CD14-positive monocyte (primary cell): Measurements from ENCODE around the gene ACVR1B. TPM values are rescaled to one million over a fixed set of nuclear protein-coding genes. Genes with fewer than 3 reads are reported as not detected.

Source experiments
- DNase-seq, 3 donors: peaks; one replicate each; pipeline ENCODE4 v3.0.0-alpha.2; 2011 to 2022
- H2AFZ ChIP-seq: 2 replicates; pipeline ENCODE4 v1.6.0; 2012; ENCODE audit warnings: mild to moderate bottlenecking, low read depth, low read length, inconsistent platforms; ENCODE audit not compliant: insufficient read depth, poor library complexity, severe bottlenecking
- H3K27ac ChIP-seq, 2 donors: 1 replicate in 1 of 2; 2 replicates in 1 of 2; pipeline ENCODE4 v1.5.1; 2012 to 2013; ENCODE audit warnings: low read length in 2 of 2, control low read depth in 1 of 2, inconsistent platforms in 1 of 2, low read depth in 1 of 2, mild to moderate bottlenecking in 1 of 2
- H3K27me3 ChIP-seq, 2 donors: one replicate each; pipeline versions ENCODE4 v1.6.0 to v1.6.1; 2011 to 2013; ENCODE audit warnings: low read length in 2 of 2; ENCODE audit not compliant: control insufficient read depth in 2 of 2, insufficient read depth in 2 of 2
- H3K36me3 ChIP-seq, 2 donors: replicated peaks in 1 of 2; 1 replicate in 1 of 2; 2 replicates in 1 of 2; pipeline versions ENCODE4 v1.5.1 to v1.6.1; 2012 to 2013; ENCODE audit warnings: low read length in 2 of 2, control low read depth in 1 of 2, inconsistent platforms in 1 of 2, mild to moderate bottlenecking in 1 of 2; ENCODE audit not compliant: insufficient read depth in 2 of 2, control insufficient read depth in 1 of 2
- H3K4me1 ChIP-seq, 2 donors: 1 replicate in 1 of 2; 2 replicates in 1 of 2; pipeline versions ENCODE4 v1.5.1 to v1.6.1; 2012 to 2013; ENCODE audit warnings: low read length in 2 of 2, control low read depth in 1 of 2, inconsistent platforms in 1 of 2, mild to moderate bottlenecking in 1 of 2, moderate library complexity in 1 of 2; ENCODE audit not compliant: insufficient read depth in 2 of 2, control insufficient read depth in 1 of 2
- H3K4me2 ChIP-seq: replicated peaks from 2 replicates; pipeline ENCODE3; 2012; ENCODE audit warnings: low read length, moderate library complexity, mild to moderate bottlenecking; ENCODE audit not compliant: poor library complexity, severe bottlenecking; ENCODE audit errors: extremely low read depth
- H3K4me3 ChIP-seq, 3 experiments: fragments of 200-600 bp in 1 of 3; sonication (generic) in 1 of 3; replicated peaks in 1 of 3; 1 replicate in 2 of 3; 2 replicates in 1 of 3; pipeline ENCODE4 v1.5.1; 2011 to 2013; ENCODE audit warnings: low read length in 3 of 3, mild to moderate bottlenecking in 3 of 3, control low read depth in 2 of 3, low read depth in 2 of 3, inconsistent platforms in 1 of 3, moderate library complexity in 1 of 3
- H3K79me2 ChIP-seq: 2 replicates; pipeline ENCODE4 v1.6.0; 2012; ENCODE audit warnings: mild to moderate bottlenecking, control low read depth, inconsistent platforms, low read length, moderate library complexity; ENCODE audit not compliant: insufficient read depth
- H3K9ac ChIP-seq: 2 replicates; pipeline ENCODE4 v1.6.0; 2017; ENCODE audit warnings: low read length, mild to moderate bottlenecking; ENCODE audit not compliant: insufficient read depth, poor library complexity, severe bottlenecking
- H3K9me3 ChIP-seq, 2 donors: replicated peaks in 1 of 2; 1 replicate in 1 of 2; 2 replicates in 1 of 2; pipeline versions ENCODE4 v1.5.1 to v1.6.1; 2012 to 2013; ENCODE audit warnings: low read length in 2 of 2, control low read depth in 1 of 2; ENCODE audit not compliant: control insufficient read depth in 1 of 2, insufficient read depth in 1 of 2
- H4K20me1 ChIP-seq: 2 replicates; pipeline ENCODE4 v1.6.0; 2012; ENCODE audit warnings: mild to moderate bottlenecking, low read length, control low read depth, moderate library complexity; ENCODE audit not compliant: insufficient read depth
- H3K27ac Mint-ChIP-seq, 7 donors: one replicate each; pipeline ENCODE4 v1.8.0; 2020; ENCODE audit warnings: mild to moderate bottlenecking in 7 of 7, mixed read lengths in 7 of 7, moderate library complexity in 6 of 7, inconsistent platforms in 2 of 7
- H3K27me3 Mint-ChIP-seq, 3 donors: one replicate each; pipeline ENCODE4 v1.8.0; 2021 to 2022; ENCODE audit warnings: low read depth in 3 of 3, mild to moderate bottlenecking in 3 of 3, mixed read lengths in 3 of 3, moderate library complexity in 3 of 3, inconsistent platforms in 1 of 3
- H3K36me3 Mint-ChIP-seq, 2 donors: one replicate each; pipeline ENCODE4 v1.8.0; 2020; ENCODE audit warnings: mixed read lengths in 2 of 2, inconsistent platforms in 1 of 2, mild to moderate bottlenecking in 1 of 2
- H3K4me1 Mint-ChIP-seq: one replicate; pipeline ENCODE4 v1.8.0; 2020; ENCODE audit warnings: mild to moderate bottlenecking, mixed read lengths
- H3K4me3 Mint-ChIP-seq, 2 donors: one replicate each; pipeline ENCODE4 v1.8.0; 2020; ENCODE audit warnings: mild to moderate bottlenecking in 2 of 2, mixed read lengths in 2 of 2, moderate library complexity in 1 of 2
- H3K9me3 Mint-ChIP-seq, 7 donors: one replicate each; pipeline ENCODE4 v1.8.0; 2020 to 2022; ENCODE audit warnings: mixed read lengths in 7 of 7, mild to moderate bottlenecking in 6 of 7, moderate library complexity in 6 of 7, inconsistent platforms in 2 of 7
- WGBS: methylation state at CpG from one replicate; pipeline ENCODE4 v1.1.5; 2013; ENCODE audit warnings: missing lambda C conversion rate; ENCODE audit not compliant: insufficient coverage; 5-methylcytosine and 5-hydroxymethylcytosine counted together
- intact Hi-C, 2 donors: fragments of 100-400 bp; cut with micrococcal nuclease; formaldehyde crosslinking; loops; one replicate each; pipeline versions ENCODE4 v1.15.0 to v1.15.1; 2023
- polyA plus RNA-seq, 3 donors: library from polyadenylated mRNA; depleted of rRNA in 1 of 3; unstranded in 2 of 3; stranded (reverse) in 1 of 3; fragments of 300-500 nt in 2 of 3; fragments of >200 nt in 1 of 3; fragmentation: Illumina TruSeq in 2 of 3; gene quantifications; 1 replicate in 2 of 3; 2 replicates in 1 of 3; pipeline ENCODE4 v1.2.3, GENCODE V29; 2012 to 2021
- TF ChIP-seq, protein P1 (sequence below): fragments of 200-600 bp; IDR thresholded peaks from one replicate; pipeline ENCODE4 v1.8.0; 2022; ENCODE audit warnings: antibody characterized with exemption, mild to moderate bottlenecking

The ACVR1B gene
- polyA plus RNA-seq, 3 donors: 1.8 to 18.5 (median 3.9) TPM

DNA sequence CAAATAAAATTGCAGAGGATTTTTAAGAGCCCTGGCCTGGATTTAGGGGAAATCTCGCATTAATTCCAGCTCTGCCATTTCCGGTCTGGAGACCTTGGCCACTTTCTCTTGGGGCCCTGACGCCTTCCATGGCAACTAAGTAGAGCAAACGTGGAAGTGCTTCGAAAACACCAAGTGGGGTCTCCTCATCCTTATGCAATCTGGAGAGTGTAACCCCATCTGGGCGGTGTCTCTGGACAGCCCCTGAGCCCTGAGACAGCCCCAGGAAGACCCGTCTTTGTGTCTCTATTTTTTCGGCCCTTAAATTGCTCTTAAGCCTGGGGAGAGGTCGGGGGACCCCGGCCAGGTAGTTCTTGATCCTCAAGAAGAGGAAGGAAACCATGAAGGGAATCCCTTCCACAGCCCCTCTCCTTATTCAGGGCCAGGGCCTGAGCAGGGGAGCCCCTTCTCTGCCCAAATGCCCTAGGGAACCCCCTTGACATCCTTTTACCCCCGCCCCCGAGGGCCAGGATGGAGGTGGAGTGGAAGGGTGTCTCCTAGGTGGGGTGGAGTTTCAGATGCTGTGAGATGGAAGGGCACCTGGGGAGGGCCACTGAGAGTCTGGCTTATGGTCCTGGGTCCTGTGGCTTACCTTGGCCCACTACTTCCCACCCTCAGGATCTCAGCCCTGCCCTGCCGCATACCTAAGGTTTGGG, 82.1 kb downstream of the ACVR1B start:
- Histone ChIP-seq H2AFZ (no peak overlapping the region), H3K27ac (peak overlapping the region; percentile 47 to 84), H3K4me3 (peak overlapping the region; percentile 15 to 66 (median 31)), H3K9me3 (no peaks in the 10 kb centered on the region), H4K20me1 (no peaks in the 10 kb centered on the region), H3K36me3 (no peaks in the 10 kb centered on the region), H3K4me2 (peak overlapping the region; percentile 69), H3K4me1 (peaks cover 35 to 46% of the 10 kb centered on the region in 2 donors), H3K9ac (peak overlapping the region; percentile 64), H3K79me2 (no peaks in the 10 kb centered on the region), H3K27me3 (peaks cover 8 to 28% of the 10 kb centered on the region in 2 donors)
- TF ChIP-seq, protein P1, sequence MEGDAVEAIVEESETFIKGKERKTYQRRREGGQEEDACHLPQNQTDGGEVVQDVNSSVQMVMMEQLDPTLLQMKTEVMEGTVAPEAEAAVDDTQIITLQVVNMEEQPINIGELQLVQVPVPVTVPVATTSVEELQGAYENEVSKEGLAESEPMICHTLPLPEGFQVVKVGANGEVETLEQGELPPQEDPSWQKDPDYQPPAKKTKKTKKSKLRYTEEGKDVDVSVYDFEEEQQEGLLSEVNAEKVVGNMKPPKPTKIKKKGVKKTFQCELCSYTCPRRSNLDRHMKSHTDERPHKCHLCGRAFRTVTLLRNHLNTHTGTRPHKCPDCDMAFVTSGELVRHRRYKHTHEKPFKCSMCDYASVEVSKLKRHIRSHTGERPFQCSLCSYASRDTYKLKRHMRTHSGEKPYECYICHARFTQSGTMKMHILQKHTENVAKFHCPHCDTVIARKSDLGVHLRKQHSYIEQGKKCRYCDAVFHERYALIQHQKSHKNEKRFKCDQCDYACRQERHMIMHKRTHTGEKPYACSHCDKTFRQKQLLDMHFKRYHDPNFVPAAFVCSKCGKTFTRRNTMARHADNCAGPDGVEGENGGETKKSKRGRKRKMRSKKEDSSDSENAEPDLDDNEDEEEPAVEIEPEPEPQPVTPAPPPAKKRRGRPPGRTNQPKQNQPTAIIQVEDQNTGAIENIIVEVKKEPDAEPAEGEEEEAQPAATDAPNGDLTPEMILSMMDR: no peak
- Mint-ChIP-seq H3K27ac (peak overlapping the region; percentile 87 to 96 (median 95)), H3K4me1 (peaks cover 43% of the 10 kb centered on the region), H3K27me3 (peaks cover 26 to 42% (median 27%) of the 10 kb centered on the region in 3 donors), H3K4me3 (peak overlapping the region; percentile 70 to 80), H3K36me3 (peaks cover 7 to 13% of the 10 kb centered on the region in 2 donors), H3K9me3 (peaks cover 0 to 5% (median 0%) of the 10 kb centered on the region in 7 donors)
- intact Hi-C loops: loop anchor here in 1 of 2 donors (2.0 kb wide), 1 partner anchor 17 kb away; the partner anchor contains the start of gene NR4A1
- DNase-seq: peak in 2 of 3 donors; percentile 22 to 42
- WGBS: 40% methylated on average over 7 of the region's 13 CpGs

DNA sequence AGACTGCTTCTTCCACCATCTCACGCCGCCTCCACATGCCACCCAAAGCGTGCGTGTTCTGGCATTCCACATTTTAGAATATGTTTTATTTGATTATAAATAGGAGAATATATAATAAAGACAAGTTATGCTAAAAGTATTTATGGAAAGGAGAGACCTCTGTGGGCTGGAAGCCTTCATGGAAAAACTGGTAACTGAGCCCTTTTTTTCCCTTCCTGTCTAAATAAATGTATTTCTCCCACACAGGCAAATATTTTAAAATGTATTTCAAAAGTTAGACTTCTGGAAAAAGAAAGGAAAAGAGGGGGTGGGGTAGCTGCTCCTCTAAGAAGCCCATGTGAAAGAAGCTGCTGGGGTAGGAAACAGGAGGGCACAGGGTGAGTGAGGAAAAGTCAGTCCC, 83.7 kb downstream of the ACVR1B start:
- Mint-ChIP-seq H3K36me3 (peaks cover 8 to 13% of the 10 kb centered on the region in 2 donors), H3K4me3 (peak overlapping the region in 1 of 2 donors; percentile 71), H3K27me3 (peaks cover 32 to 45% (median 34%) of the 10 kb centered on the region in 3 donors), H3K4me1 (peaks cover 56% of the 10 kb centered on the region), H3K27ac (peak overlapping the region in 5 of 7 donors; percentile 35 to 95 (median 86)), H3K9me3 (peaks cover 0 to 3% (median 0%) of the 10 kb centered on the region in 7 donors)
- Histone ChIP-seq H3K9ac (no peak overlapping the region), H3K4me3 (no peak overlapping the region), H3K36me3 (no peaks in the 10 kb centered on the region), H4K20me1 (no peaks in the 10 kb centered on the region), H2AFZ (no peak overlapping the region), H3K27ac (no peak overlapping the region), H3K27me3 (peaks cover 8 to 28% of the 10 kb centered on the region in 2 donors), H3K9me3 (no peaks in the 10 kb centered on the region), H3K4me2 (no peak overlapping the region), H3K79me2 (no peaks in the 10 kb centered on the region), H3K4me1 (peaks cover 37 to 52% of the 10 kb centered on the region in 2 donors)
- no CpG with 5 or more reads among the region's 4 CpGs for WGBS
- no peak for DNase-seq
- intact Hi-C loops: no loop called here
- TF ChIP-seq, protein P1: no peak
